Endometrial microvascular endothelial cells (primary cell): ENCODE measurements around the gene SHLD1. TPM values are rescaled to one million over a fixed set of nuclear protein-coding genes. Genes with fewer than 3 reads are reported as not detected.

Experiments
- in situ Hi-C: cut with HindIII; loops from 2 replicates; pipeline ENCODE4 v1.10.0; 2017; ENCODE audit warnings: low sequenced_read_pairs, low pct_unique_long_range_greater_than_20kb; ENCODE audit errors: inconsistent ontology term
- total RNA-seq: library from RNA; depleted of rRNA; stranded (reverse); fragments of >200 nt; gene quantifications from one replicate; pipeline ENCODE4 v1.2.3, GENCODE V29; 2015; ENCODE audit errors: inconsistent ontology term

Gene SHLD1
- total RNA-seq, 1 donor from 2014 or later = 0.19 TPM

- in situ Hi-C loops = no loop called here
Measured at GRCh38 chr20:5865604-5866003, 115.4 kb downstream of the SHLD1 start.

DNA sequence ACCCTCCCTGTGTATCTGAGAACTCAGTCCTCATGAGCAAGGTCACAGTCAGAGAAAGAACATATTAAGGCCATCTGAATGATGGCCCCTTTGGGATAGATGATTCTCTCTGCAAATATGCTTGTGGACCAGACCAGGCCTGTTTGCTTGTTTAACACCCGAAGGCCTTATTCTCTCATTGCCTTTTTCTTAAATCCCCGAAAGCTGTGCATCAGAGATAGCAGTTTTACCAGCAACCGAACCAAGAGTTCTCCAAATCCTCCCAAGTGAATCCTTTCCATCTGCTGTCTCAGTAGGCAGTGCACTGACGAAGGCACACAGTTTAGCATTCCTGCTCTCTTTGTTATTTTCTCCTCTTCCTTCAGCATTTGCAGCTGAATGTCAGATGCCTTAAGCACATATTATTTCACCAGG lies 120.4 kb downstream of the SHLD1 start:
- in situ Hi-C loops = no loop called here

GRCh38 chr20:5871459-5872410 lies 121.5 kb downstream of the SHLD1 start:
- in situ Hi-C loops = no loop called here

DNA sequence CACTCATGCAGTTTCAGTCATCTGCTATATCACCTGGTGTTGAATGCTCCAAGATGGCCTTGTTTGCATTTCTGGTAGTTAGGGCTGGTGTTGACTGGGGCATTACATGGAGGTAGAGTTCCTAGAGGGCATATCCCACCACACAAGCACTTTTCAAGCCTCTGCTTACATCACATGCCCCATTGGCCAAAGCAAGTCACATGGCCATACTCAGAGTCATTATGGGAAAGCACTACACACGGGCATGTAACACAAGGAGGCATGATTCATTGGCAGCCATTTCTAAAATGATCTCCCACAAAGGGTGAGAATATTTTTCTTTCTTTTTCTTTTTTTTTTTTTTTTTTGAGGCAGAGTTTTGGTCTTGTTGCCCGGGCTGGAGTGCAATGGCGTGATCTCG lies 126.9 kb downstream of the SHLD1 start:
- in situ Hi-C loops = no loop called here

DNA sequence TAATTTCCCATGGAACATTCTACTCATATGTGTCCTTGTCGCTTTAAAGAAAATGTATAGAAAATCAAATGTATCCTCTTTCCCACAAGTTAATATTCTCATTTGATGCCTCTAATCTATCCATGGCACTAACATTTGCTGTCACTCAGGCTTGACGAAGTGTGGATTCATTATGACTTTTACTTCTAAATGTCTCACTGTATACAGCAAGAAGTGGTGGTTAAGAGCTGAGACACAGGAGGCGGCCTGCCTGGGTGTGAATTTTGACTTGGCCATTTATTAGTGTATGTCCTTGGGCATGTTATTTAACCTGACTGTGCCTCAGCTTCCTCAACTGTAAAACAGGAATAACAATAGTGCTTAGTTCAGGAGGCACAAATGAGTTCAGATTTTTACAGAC lies 130.1 kb downstream of the SHLD1 start:
- in situ Hi-C loops = no loop called here

DNA sequence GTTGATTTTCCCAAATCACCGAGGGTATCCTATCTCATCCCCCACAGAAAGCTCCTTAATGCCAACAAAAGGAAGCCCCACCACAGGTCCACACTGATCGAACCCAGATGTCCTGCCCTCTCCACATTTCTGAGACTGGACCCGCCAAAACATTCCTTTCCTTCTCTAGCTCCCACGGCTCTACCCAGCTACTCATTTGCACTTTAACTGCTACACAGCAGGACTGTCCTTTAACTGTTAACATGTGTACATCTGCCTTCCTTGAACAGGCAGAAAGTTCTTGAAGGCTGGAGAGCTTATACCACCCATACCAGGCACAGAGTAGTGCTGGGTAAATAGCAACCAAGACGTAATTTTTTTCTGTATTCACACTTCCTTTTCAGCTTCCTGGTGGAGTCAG lies 131.5 kb downstream of the SHLD1 start:
- in situ Hi-C loops = no loop called here

DNA sequence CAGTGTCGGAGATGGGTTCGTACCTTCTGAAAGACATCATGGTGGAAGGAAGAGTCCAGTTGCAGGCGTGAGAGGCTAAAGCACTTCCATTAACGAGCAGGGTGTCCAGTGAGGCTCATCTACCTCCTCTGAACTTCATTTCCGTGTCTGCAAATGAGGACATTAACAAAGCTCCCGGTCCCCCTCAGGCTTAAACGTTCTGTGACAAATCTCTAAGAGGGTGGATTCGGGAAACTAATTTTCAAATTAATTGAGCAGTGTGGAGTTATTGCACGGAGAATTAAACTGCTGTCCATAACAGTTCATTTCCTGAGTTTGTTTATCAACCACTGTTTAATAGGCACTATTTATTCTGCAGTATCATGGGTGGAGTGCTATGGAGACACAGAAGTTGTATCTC lies 132.0 kb downstream of the SHLD1 start:
- in situ Hi-C loops = no loop called here

DNA sequence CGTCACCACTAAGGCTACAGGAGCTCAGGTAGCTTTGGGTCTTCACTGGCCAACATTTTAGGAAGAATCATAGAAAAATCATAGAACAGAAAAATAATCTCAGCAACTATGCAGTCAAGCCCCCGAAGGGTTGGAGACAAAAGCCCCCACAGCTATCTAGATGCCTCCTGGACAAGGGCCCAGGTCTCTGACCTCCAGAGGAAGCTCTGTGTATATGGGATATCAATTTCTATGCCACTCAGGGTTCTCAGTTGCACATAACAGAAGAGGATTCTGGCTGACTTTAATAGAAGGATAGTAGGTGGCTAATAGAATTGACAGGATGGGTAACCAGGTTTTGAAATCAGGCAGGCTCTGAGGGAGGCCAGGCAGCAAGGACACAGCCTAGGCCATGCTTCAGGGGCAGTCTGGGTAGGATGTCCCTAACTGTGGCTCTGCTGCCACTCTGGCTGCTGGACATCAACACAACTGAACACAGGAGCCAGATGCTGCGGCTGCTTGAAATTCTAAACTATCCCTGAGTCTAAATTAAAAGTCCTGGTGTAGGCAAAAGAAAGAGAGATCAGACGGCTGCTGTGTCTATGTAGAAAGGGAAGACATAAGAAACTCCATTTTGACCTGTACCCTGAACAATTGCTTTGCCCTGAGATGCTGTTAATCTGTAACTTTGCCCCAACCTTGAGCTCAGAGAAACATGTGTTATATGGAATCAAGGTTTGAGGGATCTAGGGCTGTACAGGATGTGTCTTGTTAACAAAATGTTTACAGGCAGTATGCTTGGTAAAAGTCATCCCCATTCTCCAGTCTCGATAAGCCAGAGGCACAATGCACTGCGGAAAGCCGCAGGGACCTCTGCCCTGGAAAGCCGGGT lies 134.5 kb downstream of the SHLD1 start:
- in situ Hi-C loops = no loop called here

GRCh38 chr20:5885866-5886265 lies 135.7 kb downstream of the SHLD1 start:
- in situ Hi-C loops = no loop called here

GRCh38 chr20:5886788-5887187 lies 136.6 kb downstream of the SHLD1 start:
- in situ Hi-C loops = no loop called here

- in situ Hi-C loops = no loop called here
Measured at GRCh38 chr20:5887386-5887785, 137.2 kb downstream of the SHLD1 start.

DNA sequence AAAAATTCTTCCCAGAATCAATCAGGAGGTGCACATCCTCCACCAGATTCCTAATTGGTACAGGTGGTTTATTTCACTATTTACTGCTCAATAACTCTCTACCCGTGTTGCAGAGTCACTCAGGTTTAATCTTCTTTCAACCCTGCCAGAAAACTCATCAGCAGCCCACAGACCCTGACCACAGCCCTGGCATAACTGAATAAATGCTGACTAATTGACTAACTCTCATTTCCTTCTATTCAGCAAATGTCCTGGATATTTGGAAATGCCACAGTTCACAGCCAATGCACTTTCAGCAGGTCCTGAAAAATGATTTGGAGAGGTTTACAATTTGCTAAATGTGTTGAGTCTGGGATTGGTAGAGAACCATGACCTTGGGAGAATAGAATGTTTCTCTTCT lies 137.8 kb downstream of the SHLD1 start:
- in situ Hi-C loops = no loop called here

GRCh38 chr20:5890773-5891441 lies 140.7 kb downstream of the SHLD1 start:
- in situ Hi-C loops = no loop called here

- in situ Hi-C loops = no loop called here
Measured at GRCh38 chr20:5893052-5893451, 142.9 kb downstream of the SHLD1 start.

- in situ Hi-C loops = no loop called here
Measured at GRCh38 chr20:5893621-5894020, 143.4 kb downstream of the SHLD1 start.

DNA sequence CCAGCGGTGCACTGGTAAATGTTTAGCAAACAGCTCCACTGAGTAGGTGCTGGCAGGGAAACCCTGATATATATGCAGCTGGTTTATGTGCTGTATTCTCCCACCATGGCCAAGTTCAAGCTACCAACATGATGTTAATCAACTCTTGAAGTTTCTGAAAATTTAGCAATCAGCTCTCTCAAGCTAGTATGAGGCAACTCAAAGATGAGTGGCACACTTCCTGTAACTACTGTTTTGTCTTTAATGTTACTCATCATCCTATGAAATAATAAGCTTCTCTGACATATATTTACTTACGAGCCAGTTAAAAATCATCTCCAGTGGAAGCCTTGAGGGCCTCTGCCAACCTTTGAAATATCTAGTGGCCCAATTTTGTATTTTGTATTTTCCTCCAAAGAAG lies 145.4 kb downstream of the SHLD1 start:
- in situ Hi-C loops = no loop called here

- in situ Hi-C loops = no loop called here
Measured at GRCh38 chr20:5899444-5899843, 149.2 kb downstream of the SHLD1 start.

DNA sequence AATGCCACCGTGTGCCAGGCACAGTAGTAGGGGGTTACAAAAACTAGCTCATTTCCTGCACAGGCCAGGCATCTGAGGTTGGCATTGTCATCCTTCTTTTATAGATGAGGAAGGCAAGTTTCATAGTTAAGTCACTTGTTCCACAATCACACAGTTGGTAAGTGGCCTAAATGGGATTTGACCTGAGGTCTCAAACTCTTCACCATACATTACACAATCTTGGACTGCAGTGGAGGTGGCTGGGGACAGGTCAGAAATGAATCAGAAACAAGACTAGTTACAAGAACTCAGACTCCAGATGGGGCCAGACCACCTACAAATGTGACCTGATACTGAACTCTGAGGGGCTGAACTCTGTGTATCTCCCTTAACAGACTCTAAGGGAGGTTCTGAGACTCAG lies 150.7 kb downstream of the SHLD1 start:
- in situ Hi-C loops = no loop called here

- in situ Hi-C loops = no loop called here
Measured at GRCh38 chr20:5908981-5909380, 158.8 kb downstream of the SHLD1 start.
